Stimulated activated CD4-positive, alpha-beta T cell treated with anti-CD3 and anti-CD28 coated beads, Interleukin-4, amount 100 ng/mL, for 24 hours (primary cell): ENCODE results near the gene NUP93.

Experiments used
- DNase-seq: peaks from one replicate; pipeline ENCODE4 v3.0.0-alpha.2; 2020

NUP93 gene

DNA sequence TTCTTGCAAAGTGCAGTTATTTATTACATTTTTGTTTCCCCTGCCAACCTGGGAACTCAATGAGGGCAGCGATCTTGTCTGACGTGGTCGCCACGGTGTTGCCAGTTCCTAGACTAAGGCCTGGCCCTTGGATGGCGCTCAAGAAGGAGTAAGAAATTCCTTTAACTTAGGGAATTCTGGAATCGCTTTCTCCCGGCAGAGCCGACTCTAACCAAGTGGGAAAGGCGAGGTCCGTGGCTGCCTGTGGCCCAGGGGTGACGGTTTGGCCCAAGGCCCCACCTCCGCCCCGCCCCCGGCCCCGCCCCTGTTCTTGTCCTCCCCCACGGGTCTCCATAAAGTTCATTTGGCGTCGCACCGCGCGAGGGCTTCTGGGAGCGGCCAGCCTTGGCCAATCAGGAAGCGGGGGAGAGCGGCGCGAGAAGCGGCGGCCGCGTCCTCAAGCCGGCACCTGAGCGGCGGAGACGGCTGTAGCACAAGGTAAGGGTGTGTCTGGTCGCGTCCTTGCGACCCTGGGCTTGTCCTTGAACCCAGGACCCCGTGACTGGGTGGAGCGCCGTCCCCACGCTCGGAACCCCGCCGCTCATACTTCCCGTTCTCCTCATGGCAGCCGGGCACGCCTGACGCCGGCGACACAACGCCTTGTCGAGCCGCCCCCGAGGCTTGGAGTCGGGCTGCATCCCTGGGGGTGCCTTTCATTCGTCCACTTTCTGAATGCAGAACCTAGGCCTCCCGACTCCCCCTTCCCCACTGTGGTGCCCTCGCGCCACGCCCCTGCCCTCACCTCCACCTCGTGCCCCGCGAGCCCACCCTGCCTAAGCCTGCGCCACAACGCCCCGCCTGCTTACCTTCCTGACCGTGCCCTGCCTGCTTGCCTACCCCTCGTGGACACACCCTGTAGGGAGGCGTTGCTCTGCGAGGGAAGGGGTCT lies at the start of gene NUP93:
TSS of gene NUP93 (plus strand) at position 395 of the 928 bp plus-strand sequence. CDS start 18,119 bp downstream, outside the sequence.
- DNase-seq: peak; percentile 91

DNA sequence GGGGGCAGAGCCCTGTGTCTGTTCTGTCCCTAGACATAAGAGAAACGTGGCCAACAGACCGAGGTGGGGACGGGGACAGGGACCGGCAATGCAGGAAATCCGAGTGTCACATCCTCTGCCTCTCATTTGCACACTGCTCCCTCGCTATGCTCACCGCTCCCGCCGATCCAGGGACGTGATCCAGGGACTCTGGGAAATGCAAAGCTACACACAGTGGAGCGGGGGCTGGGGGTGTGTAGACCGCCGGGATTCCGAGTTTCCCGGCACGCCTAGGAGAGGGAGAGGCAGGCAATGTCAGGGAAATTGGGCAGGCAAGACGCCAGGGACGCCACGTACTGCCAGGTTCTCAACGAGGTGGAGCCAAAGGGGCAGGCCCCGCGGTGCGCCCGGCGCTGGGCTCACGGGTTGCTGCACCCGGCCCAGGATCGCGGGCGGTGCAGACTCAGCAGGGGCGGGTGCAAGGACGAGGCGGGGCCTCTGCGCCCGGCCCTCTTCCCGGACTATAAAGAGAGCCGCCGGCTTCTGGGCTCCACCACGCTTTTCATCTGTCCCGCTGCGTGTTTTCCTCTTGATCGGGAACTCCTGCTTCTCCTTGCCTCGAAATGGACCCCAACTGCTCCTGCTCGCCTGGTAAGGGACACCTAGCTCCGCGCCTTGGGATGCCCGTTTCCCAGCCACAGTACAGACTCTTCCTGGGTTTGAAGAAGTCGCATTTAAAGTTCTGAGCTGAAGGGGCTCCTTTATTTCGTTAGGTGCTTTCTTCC lies 47.8 kb upstream of the NUP93 start, which contains the start of gene MT1X:
TSS of gene MT1X (plus strand) at position 532 of the 764 bp plus-strand sequence. CDS start at position 603, 71 bp downstream.
- peak; percentile 90 for DNase-seq

DNA sequence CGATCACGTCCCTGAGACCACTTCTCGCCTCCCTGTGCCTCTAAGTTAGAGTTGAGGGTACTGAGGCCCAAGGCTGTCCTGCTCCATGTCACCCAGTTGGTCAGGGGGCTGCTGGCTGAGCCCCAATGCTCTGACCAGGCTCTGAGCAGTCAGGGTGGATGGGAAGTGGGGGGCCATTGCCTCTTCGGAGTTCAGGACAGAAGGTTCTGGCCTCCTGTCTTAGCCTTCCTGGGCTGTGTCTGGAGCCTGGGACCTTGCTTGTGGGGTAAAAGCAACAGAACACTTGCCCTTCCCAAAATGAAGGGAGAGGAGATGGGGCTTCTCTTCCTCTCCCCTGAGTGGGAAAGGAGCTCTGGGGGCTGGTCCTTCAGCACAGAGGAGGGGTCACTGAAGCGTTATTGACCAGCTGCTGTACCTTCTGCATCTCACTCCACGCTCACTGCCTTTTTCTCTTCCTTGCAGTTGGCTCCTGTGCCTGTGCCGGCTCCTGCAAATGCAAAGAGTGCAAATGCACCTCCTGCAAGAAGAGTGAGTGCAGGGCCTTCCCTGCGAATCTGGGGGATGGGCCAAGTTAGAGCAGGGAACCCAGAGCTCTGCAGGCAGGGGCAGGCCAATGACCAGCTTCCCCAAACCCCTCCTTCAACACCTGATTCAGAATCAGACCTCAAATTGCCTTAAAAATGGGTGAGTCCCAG lies 47.1 kb upstream of the NUP93 start:
- DNase-seq: no peak

DNA sequence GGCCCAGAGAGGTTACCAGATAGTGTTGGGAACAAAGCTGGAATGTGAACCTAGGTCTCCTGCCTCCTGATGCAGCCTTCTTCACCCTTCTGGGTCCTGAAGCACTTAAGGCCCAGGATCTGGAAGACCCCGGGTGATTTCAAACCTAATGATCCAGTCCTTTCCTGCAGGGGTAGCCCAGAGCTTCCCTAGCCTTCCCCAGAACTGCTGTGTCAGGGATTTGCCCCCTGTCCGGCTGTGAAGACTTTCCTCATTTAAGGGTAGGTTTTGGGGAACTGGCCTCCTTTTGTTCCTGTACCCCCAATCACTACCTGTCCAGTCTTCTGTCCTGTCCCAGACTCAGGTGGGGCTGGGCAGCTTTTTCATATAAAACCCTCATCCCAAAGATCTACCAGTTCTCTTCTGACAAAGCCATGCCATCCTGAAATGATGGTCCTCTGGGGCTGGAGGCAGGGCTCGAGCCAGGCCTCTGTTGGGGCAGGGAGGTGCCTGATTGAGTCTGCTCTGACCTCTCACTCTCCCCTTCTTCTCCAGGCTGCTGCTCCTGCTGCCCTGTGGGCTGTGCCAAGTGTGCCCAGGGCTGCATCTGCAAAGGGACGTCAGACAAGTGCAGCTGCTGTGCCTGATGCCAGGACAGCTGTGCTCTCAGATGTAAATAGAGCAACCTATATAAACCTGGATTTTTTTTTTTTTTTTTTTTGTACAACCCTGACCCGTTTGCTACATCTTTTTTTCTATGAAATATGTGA lies 46.3 kb upstream of the NUP93 start:
- no peak for DNase-seq

DNA sequence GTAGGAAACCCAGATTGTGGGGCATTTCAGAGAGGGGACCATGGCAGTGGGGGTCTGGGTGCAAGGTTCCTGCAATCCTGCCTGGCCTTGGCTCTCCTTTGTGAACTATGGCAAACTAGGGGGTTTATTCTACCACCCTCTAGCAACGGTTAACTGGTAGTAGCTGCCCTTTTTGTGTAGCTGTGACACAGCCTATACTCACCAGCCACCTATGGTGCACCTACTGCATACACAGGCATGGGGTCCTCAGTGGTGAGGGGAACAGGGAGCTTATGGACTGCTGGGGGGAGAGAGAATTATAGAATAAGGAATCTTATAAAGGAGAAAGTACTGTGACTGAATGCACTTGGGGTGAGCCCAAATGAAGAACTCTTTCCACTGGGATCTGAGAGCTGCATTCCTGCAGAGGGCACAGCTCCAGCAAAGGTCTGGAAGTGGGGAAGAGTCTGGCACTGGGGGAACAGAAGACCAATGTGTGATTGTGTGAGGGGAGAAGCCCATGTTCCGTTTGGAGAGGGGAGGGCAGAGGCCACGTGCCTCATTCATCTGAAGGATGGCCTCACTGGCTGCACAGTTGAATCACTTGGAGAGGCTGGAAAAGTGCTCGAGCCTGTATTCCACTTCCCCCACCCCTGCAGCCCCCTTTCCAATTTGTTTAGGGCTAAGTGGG lies 45.5 kb upstream of the NUP93 start:
- DNase-seq: no peak

DNA sequence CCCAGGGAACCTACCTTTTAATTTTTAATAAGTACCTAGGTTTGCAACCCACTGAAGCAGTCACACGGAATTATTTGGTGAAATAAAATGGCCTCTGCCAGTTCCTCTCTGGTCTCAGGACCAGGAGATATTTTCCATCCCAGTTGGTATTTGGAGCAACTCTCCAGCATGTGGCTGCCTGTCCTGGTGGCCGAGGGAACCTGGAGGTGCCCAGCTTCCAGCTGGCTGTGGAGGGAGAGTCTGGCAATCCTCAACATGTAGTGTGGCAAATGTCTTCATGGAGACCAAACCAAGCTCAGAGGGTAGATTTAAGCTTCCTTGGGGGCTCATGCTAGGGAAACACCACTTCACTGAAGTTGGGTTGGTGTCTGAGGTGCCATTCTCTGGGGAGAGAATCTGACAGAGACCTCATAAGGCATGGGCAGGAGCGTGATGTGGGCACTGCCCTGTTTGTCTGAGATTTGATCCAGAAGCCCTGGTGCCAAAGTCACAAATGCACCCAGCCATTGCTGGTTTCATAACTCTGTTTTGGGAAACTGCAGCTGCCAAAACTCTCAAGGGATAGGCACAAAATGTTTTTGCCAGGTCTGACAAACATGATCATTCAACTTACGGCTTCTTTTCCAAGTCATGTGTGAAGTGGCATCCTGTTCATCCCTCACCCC lies 44.9 kb upstream of the NUP93 start:
- no peak for DNase-seq

DNA sequence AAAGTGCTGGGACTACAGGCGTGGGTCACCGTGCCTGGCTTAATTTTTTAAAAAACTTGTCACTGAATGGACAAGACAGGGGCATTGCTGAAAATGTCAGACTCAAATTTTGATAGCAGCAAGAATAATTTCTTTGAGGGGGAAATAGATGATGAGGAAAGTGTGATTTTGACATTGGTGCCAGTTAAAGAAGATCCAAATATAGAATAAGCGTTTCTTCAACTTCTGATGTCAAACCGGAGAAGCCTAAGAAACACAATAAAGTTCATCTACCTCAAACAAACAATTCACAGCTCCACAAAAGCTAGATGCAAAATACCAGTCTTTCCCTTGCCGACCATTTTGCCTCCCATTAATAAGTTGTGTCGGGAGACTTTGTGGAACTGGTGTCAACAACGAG lies 43.2 kb upstream of the NUP93 start:
- no peak for DNase-seq

DNA sequence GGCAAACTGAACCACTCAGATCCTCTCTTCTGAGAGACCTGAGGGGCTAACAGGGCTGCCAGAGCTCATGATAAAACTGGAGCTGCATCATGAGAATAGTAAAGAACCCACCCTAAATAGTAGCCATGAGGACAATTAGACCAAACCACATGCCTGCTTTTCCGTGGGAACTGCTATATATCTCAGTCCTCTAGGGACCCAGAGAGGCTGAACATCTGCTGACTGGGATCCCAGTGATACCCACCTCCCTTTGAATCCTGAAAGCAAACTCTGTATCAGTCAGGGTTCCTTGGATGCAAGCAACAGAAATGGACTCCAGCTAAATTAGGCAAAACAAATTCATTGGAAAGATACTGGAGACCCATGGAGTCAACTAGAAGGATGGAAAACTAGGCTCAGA lies 41.2 kb upstream of the NUP93 start:
- no peak for DNase-seq

DNA sequence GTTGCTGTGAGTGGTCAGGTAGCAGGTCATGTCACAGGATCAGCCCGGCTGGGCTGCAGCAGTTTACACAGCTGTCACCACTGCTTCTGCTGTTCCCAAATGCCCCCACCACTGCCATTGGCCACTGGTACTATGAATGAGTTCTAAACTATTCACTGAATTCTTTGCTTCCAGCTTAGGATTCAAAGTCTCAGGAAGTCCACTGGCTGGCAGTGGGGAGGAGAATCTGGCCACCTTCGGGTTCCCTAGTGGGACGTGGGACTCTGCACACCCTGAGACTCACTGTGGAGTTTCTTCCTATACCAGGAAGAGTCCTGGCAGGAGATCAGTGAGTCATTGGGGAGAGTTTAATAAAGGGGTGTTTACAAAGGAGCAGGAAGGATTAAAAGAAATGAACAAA lies 40.8 kb upstream of the NUP93 start:
- no peak for DNase-seq

DNA sequence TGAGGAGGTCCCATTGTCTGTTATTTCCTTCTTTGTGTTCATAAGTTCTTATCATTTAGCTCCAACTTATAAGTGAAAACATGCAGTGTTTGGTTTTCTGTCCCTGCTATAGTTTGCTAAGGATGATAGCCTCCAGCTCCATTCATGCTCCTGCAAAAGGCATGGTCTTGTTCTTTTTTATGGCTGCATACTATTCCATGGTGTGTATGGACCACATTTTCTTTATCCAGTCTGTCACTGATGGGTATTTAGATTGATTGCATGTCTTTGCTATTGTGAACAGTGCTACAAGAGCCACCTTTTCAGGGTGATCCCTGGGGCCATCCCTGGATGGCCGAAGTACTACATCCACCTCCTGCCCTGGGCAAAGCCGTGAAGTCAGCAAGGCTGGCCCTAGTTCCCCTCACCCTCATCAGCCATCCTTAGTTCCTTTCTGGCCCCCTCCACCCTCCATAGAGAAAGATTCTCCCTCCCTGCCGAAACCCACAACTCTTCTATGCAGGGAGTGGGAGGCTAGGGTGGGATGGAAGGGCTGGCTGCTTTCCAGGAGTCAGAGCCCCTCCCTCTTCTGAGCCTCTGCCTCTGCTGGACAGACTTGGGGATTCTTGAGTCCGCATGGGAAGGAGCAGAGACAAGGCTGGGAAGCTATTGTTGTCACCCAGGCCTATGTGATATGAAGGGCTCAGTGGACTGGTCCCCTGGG lies 39.4 kb upstream of the NUP93 start:
- no peak for DNase-seq

DNA sequence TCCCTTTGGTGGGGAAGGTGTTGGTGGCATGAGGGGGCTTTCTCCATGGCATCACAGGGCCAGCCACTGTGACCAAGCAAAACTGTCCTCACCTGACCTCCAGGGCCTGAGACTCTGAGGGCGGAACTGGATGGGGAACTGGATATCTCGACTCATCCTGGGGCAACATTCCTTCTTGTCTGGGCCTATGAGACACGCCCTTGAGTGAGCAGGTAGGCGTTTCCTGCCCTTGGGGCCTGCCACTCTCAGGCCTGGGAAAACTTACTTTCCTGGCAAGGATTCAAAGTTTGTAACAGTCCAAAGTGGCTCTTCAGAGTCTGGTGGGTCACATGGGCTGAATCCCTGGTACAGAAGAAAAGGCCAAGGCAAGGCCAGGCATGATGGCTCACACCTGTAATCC lies 38.0 kb upstream of the NUP93 start:
- DNase-seq: no peak

DNA sequence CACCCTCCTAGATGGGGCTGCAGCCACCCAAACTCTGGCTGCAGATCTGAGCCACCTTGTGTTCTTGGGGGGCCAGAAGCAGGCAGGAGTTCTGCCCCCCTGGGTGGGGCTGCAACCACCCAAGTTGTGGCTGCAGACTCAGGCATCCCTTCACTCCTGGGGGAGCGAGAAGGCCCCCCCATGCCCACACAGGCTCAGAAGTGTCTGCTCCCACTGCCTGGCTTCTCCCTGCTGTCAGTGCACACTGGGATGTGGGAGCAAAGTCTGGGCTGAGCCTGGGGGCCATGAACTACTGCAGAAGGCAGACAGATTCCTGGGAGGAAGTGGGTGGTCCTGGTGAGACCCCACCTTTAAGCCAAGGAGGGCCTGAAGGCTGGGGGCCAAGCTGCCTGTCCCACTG lies 34.7 kb upstream of the NUP93 start:
- DNase-seq: no peak

DNA sequence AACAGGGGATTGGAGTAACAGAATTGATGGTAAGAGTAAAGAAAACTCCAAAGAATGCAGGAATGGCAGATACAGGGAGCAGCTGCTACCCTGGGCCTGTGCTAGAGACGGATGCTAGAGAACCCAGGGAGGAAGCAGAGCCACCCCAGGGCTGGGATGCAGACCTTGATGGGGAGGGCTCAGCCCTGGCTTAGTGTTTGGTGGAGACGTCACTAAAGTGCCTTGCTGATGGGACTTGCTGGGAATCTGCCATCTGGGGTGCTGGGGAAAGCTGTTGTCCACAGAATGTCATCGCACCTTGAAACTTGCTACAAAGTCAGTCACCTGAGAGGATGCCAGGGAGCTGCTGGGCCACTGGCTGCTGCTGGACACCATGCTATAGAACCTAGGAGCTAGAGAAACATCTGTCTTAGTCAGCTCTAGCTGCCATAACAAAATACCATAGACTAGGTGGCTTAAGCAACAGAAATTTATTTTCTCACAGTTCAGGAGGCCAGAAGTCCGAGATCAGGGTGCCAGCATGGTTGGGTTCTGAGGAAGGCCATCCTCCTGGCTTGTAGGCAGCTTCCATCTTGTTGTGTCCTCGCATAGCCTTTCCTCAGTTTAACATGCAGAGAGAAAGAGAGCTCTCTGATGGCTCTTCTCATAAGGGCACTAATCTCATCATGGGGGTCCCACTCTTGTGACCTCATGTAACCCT lies 32.3 kb upstream of the NUP93 start:
- DNase-seq: no peak

DNA sequence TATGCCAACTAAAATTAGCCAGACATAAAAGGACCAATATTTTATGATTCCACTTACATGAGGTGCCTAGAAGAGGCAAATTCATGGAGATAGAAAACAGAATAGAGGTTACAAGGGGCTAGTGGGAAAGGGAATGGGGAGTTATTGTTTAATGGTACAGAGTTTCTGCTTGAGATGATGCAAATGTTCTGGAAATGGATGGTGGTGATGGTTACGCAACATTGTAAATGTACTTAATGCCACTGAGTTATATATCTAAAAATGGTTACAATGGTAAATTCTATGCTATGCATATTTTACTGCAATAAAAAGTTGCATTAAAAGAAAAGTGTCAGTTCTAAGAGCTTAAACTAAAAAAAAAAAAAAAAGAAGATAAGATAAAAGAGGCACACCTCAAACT lies 29.7 kb upstream of the NUP93 start:
- DNase-seq: no peak

DNA sequence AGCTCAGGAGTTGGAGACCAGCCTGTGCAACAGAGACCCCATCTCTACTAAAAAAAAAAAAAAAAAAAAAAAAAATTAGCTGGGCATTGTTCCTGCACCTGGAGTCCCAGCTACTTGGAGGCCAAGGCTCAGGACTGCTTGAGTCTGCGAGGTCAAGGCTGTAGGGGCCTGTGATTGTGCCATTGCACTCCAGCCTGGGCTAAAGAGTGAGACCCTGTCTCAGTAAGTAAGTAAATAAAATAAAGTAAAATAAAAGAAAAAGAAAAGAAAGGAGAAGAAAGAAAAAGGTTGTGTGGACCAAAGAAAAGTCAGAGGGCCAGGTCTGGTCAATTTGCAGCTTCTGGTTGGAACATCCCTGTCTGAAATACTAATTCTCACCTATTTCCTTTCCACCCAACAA lies 29.3 kb upstream of the NUP93 start:
- no peak for DNase-seq

DNA sequence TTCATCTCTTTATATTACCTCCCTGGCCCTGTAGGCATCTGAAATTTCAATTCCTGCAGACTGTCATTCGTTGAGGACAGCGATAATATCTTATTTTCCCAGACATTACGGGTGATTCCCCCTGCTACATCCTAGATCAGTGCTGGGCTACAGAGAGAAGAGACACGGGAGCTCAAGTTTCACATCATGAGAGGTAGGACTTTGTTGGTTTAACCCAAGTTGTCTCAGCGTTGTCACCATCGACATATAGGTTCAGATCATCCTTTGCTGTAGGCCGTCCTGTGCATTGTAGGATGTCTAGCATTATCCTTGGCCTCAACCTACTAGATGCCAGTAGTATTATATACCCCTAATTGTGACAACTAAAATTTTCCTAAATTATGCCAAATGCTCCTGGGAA lies 28.4 kb upstream of the NUP93 start:
- DNase-seq: no peak

DNA sequence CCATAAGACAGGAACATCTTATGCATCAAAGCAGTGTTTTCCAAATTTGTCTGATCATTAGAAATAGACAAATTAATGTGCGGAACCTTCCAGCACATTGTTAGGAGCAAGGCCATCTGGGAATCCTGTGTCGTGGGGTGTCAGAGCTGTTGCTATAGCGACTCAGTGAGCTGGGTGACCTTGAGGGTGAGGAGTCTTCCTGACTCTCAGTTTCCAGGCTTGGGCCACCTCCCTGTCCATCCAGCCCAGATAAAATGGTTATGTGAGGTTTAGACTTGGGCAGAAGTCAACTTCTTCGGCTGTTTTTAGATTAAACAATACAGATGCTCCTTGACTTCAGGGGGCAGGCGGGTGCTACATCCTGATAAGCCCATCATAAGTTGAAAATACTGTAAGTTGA lies 27.1 kb upstream of the NUP93 start:
- DNase-seq: no peak

DNA sequence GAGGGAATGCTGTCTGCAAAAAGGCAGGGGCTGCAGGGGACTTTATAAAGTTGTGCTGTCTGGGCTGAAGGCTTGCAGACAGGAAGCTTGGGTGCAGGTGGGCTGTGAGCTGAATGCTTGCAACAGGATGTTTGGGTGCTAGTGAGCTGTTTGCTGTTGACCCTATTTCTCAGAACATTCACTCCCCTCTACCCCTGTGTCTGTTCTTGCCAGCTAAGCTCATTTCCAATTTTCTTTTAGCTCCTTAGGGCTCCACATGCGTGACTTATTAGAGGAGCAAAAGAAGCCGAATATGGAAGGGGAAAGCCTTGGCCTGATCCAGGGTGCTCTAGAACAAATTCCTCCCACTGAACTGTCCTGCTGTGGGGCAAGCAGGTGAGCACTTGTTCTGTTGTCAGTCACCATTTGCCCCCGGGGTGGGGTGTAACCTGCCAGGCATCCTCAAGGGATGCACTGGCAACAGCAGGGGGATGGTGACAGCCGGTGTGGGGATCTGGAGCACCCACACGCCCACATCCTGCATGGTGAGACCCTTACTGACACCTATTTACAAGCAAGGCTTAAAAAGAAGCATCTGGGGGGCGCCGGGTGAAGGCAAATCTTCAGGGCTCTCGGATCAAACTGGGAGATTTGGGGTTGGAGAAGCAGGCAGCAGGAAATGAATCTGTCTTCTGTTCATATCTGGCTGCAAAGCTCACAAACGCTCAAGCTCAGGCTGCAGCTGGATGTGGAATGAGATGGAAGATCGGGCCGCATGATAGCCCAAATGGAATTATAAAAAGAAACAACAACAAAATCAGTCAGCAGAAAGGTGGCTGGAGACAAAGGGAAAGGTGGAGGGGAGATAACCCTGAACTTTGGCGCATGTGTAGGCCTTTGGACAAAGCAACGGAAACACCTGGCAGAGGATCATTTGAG lies 21.1 kb upstream of the NUP93 start:
- no peak for DNase-seq

DNA sequence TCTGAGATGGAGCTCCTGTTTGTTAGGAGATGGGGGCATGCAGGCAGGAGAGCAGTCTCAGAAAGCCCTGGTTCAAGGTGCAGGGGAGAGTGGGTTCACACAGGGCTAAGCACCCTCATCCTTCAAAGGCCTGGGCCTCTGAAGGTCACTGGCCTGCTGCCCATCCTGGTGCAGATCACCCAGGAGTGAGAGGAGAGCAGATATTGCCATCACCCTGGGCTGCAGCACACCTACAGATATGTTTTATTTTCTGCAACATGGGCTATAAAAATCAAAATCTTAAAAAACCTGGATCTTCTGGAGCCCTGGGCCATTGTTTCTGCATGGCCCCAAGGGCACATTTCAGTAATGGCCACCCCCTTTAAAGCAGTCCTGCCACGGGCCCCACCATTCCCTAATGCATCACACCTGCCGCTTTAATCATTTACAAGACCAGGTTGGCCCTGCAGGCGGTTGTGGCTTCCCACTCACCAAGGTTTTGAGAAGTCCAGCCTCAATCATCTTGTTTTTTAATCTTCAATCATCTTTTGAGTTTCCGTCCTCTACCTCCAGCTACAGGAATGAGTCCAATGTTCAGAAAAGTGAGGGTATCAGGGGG lies 20.4 kb upstream of the NUP93 start:
- no peak for DNase-seq
